Hematopoietic multipotent progenitor cell treated with erythropoietin and hydrocortisone succinate and interleukin-3 and kit ligand, for 15 days (in vitro differentiated cells): ENCODE data around the gene MACF1.
"Not testable (repeated sequence)": the region's sequence is repeated elsewhere in the genome, so short reads cannot be mapped to it uniquely, and the experiment has no call there.

Experiments used
- DNase-seq: peaks from one replicate; pipeline ENCODE4 v3.0.0-alpha.2; 2015; ENCODE audit warnings: low spot score

Gene MACF1

GRCh38 chr1:39422614-39423013 lies 218.1 kb downstream of the MACF1 start:
- no peak for DNase-seq

- no peak for DNase-seq
Observed at GRCh38 chr1:39425151-39425550, 220.7 kb downstream of the MACF1 start.

- DNase-seq: no peak
Observed at GRCh38 chr1:39425634-39426033, 221.1 kb downstream of the MACF1 start.

GRCh38 chr1:39426346-39426745 lies 221.9 kb downstream of the MACF1 start:
- no peak for DNase-seq

- no peak for DNase-seq
Observed at GRCh38 chr1:39427374-39427773, 222.9 kb downstream of the MACF1 start.

- no peak for DNase-seq
Observed at GRCh38 chr1:39427912-39428311, 223.4 kb downstream of the MACF1 start.

- DNase-seq: no peak
Observed at GRCh38 chr1:39431927-39432326, 227.4 kb downstream of the MACF1 start.

GRCh38 chr1:39434797-39435395 lies 230.4 kb downstream of the MACF1 start:
- no peak for DNase-seq

- no peak for DNase-seq
Observed at GRCh38 chr1:39435597-39435996, 231.1 kb downstream of the MACF1 start.

GRCh38 chr1:39436842-39437241 lies 232.3 kb downstream of the MACF1 start:
- no peak for DNase-seq

- no peak for DNase-seq
Observed at GRCh38 chr1:39438042-39438441, 233.5 kb downstream of the MACF1 start.

- DNase-seq: no peak
Observed at GRCh38 chr1:39440856-39441255, 236.4 kb downstream of the MACF1 start.

GRCh38 chr1:39441797-39442196 lies 237.3 kb downstream of the MACF1 start:
- no peak for DNase-seq

- no peak for DNase-seq
Observed at GRCh38 chr1:39445573-39445972, 241.1 kb downstream of the MACF1 start.

- DNase-seq: no peak
Observed at GRCh38 chr1:39446986-39447567, 242.6 kb downstream of the MACF1 start.

- not testable (repeated sequence) for DNase-seq
Observed at GRCh38 chr1:39450041-39450440, 245.5 kb downstream of the MACF1 start.

GRCh38 chr1:39450956-39451606 lies 246.6 kb downstream of the MACF1 start:
- no peak for DNase-seq

GRCh38 chr1:39452081-39452480 lies 247.6 kb downstream of the MACF1 start:
- no peak for DNase-seq

- DNase-seq: no peak
Observed at GRCh38 chr1:39452540-39452939, 248.0 kb downstream of the MACF1 start.

- no peak for DNase-seq
Observed at GRCh38 chr1:39453603-39454002, 249.1 kb downstream of the MACF1 start.

GRCh38 chr1:39458991-39459390 lies 254.5 kb downstream of the MACF1 start:
- DNase-seq: no peak

GRCh38 chr1:39462074-39462473 lies 257.6 kb downstream of the MACF1 start:
- no peak for DNase-seq

- no peak for DNase-seq
Observed at GRCh38 chr1:39466413-39467107, 262.1 kb downstream of the MACF1 start.
